ENCODE results near the gene PHACTR1. TPM values are rescaled to one million over a fixed set of nuclear protein-coding genes. Genes with fewer than 3 reads are reported as not detected.

The PHACTR1 gene
- total and polyA plus RNA-seq, 12 donors = 0.77 to 16.0 (median 3.5) TPM

DNA sequence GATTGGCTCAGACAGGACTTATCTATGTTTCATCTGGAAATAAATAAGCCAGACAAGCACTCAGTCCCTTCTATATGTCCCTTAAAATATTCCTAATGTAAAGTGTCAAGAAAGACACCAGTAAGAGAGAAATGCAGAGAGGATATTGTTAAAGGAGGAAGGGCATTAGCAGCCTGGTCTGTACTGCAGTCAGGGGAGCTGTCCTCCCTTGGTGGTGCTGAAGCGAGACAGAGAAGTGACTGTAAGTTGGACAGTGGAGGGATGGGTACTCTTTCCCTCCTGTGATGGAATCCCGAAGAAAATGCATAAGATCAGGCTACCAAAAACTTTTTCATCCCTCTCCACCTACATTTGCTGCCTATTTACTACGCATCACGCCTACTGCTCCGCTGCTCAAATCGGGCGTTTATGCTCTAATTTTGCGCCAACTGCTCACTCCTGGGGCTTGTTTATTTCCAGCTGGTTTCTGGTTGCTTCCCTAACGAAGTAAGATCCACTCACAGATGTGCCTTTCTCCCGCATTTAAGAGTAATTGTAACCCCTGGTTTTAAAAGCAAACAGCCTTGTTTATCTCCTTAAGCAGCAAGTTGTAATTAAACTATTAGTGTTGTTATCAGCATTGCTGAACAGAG, 35.2 kb downstream of the PHACTR1 start:
- WGBS, 4 donors = 30 to 42% (median 33%) methylated on average over 10 of the region's 10 CpGs
- no peaks in the 10 kb centered on the region for H3K9me3 ChIP-seq (replicated peaks in 1 of 3)
- TF ChIP-seq CTCF (IDR thresholded peaks at IDR 0.05) (no peak), POLR2A (IDR thresholded peaks at IDR 0.05) (no peak)
- no peak overlapping the region for H3K27ac ChIP-seq
- H3K4me1 ChIP-seq (replicated peaks in 1 of 2) = no peaks in the 10 kb centered on the region
- intact Hi-C loops (cut with DNase I) = no loop called here
- no peaks in the 10 kb centered on the region for H3K36me3 ChIP-seq (replicated peaks in 1 of 2)
- no peak overlapping the region for H3K4me3 ChIP-seq
- peak; percentile 32 to 58 (median 52) for DNase-seq
- H3K27me3 ChIP-seq = peaks cover 23% of the 10 kb centered on the region

DNA sequence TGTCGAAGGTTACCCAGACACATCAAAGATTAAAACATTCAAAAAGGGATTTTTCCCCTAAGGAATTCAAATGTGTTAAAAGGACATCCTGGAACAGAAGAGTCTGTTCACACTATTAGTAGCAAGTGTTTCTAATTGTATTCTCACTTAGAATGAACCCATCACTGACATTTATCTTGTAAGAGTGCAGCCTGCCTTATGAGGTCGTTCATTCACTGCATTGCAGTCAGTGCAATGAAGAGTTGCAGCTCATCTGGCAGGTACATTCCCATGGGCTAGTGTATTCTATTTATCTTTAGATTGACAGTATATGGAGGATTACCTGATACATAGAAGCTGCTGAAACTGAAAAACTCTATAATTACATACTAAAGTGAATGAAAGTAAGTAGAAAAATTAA, 36.5 kb downstream of the PHACTR1 start:
- Histone ChIP-seq H3K9me3 (replicated peaks in 1 of 3) (no peaks in the 10 kb centered on the region), H3K27me3 (peaks cover 19% of the 10 kb centered on the region), H3K4me1 (replicated peaks in 1 of 2) (no peaks in the 10 kb centered on the region), H3K4me3 (no peak overlapping the region), H3K36me3 (replicated peaks in 1 of 2) (no peaks in the 10 kb centered on the region), H3K27ac (no peak overlapping the region)
- 54 to 70% (median 60%) methylated on average over 2 of the region's 2 CpGs for WGBS, 4 donors
- intact Hi-C loops (cut with DNase I) = no loop called here
- DNase-seq = no peak
- TF ChIP-seq CTCF (IDR thresholded peaks at IDR 0.05) (no peak), POLR2A (IDR thresholded peaks at IDR 0.05) (no peak)

DNA sequence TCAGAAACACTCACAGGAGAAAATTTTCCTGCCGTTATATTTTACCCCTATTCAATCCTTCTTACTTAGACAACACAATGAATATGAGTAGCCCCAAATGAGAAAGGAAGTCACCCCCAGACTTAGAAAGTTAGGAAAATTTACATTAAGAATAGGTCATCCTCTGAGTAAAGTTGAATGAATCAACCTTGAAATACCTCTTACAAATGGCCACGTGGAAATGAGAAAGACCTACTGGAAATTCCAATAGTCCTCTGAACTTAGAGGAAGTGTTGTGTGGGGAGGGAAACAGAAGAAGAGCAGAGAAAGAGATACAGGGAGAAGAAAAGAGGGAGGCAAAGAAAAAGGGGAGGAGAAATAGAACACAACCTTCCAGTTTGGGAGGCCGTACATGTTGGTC, 43.7 kb downstream of the PHACTR1 start:
- Histone ChIP-seq H3K27me3 (no peaks in the 10 kb centered on the region), H3K4me1 (replicated peaks in 1 of 2) (no peaks in the 10 kb centered on the region), H3K4me3 (no peak overlapping the region), H3K27ac (no peak overlapping the region), H3K9me3 (replicated peaks in 1 of 3) (no peaks in the 10 kb centered on the region), H3K36me3 (replicated peaks in 1 of 2) (no peaks in the 10 kb centered on the region)
- WGBS, 4 donors = 61 to 83% (median 78%) methylated on average over 3 of the region's 3 CpGs
- intact Hi-C loops (cut with DNase I) = no loop called here
- TF ChIP-seq CTCF (IDR thresholded peaks at IDR 0.05) (no peak), POLR2A (IDR thresholded peaks at IDR 0.05) (no peak)
- no peak for DNase-seq

- WGBS, 4 donors = 53 to 67% (median 60%) methylated on average over 3 of the region's 3 CpGs
Observed at GRCh38 chr6:12760911-12761310, 44.3 kb downstream of the PHACTR1 start.

More at GRCh38 chr6:12760911-12761310, 44.3 kb downstream of the PHACTR1 start:
- no peaks in the 10 kb centered on the region for H3K9me3 ChIP-seq (replicated peaks in 1 of 3)
- no peak overlapping the region for H3K27ac ChIP-seq
- H3K36me3 ChIP-seq (replicated peaks in 1 of 2) = no peaks in the 10 kb centered on the region
- intact Hi-C loops (cut with DNase I) = no loop called here
- no peak for TF ChIP-seq POLR2A (IDR thresholded peaks at IDR 0.05)
- no peak for TF ChIP-seq CTCF (IDR thresholded peaks at IDR 0.05)
- no peak overlapping the region for H3K4me3 ChIP-seq
- H3K27me3 ChIP-seq = no peaks in the 10 kb centered on the region
- H3K4me1 ChIP-seq (replicated peaks in 1 of 2) = no peaks in the 10 kb centered on the region
- DNase-seq = no peak
